WTC11 (cell line): Measurements from ENCODE around the gene C1QTNF1. TPM values are rescaled to one million over a fixed set of nuclear protein-coding genes. Genes with fewer than 3 reads are reported as not detected.

ENCODE experiments used
- ATAC-seq: fragments of 200-7000 bp; cut with Tn5 transposase; 2 replicates; pipeline ENCODE4 v1.10.0; 2021; ENCODE audit warnings: mild to moderate bottlenecking, moderate library complexity
- CTCF ChIA-PET: fragments of 300-600 bp; sonication (Branson Sonifier 250); formaldehyde crosslinking; loops from one replicate; lab custom pipeline; 2021; ENCODE audit warnings: antibody characterized with exemption; lab: Charles Lee
- POLR2A ChIA-PET: fragments of 350-600 bp; sonication (Branson Sonifier 250); formaldehyde crosslinking; loops from one replicate; lab custom pipeline; 2021; ENCODE audit warnings: antibody characterized with exemption; lab: Charles Lee
- DNase-seq: peaks from one replicate; pipeline ENCODE4 v3.0.0; 2021; ENCODE audit warnings: low spot score
- H3K27ac Mint-ChIP-seq: 2 replicates; pipeline ENCODE4 v1.8.0; 2021; ENCODE audit warnings: mixed read lengths
- H3K27me3 Mint-ChIP-seq: 2 replicates; pipeline ENCODE4 v1.8.0; 2021; ENCODE audit warnings: low read depth, mild to moderate bottlenecking, moderate library complexity, mixed read lengths
- H3K36me3 Mint-ChIP-seq: 2 replicates; pipeline ENCODE4 v1.8.0; 2021; ENCODE audit warnings: mixed read lengths
- H3K4me1 Mint-ChIP-seq: 2 replicates; pipeline ENCODE4 v1.8.0; 2022; ENCODE audit warnings: mixed read lengths
- H3K4me3 Mint-ChIP-seq: 2 replicates; pipeline ENCODE4 v1.8.0; 2021; ENCODE audit warnings: mild to moderate bottlenecking, moderate library complexity, mixed read lengths
- H3K9me3 Mint-ChIP-seq: 2 replicates; pipeline ENCODE4 v1.8.0; 2021; ENCODE audit warnings: mixed read lengths
- ATF6 ChIP-seq: sonication (generic); formaldehyde crosslinking; IDR thresholded peaks from 2 replicates; pipeline ENCODE4 v1.8.1; 2023; ENCODE audit warnings: mild to moderate bottlenecking, missing genetic modification reagents
- CREB1 ChIP-seq: sonication (generic); formaldehyde crosslinking; IDR thresholded peaks from 2 replicates; pipeline ENCODE4 v1.8.0; 2023; ENCODE audit warnings: mild to moderate bottlenecking, missing genetic modification reagents
- CTCF ChIP-seq: fragments of 200-600 bp; IDR thresholded peaks from 2 replicates; pipeline ENCODE4 v1.8.0; 2022; ENCODE audit warnings: antibody characterized with exemption
- ELF4 ChIP-seq: sonication (generic); formaldehyde crosslinking; IDR thresholded peaks from 2 replicates; pipeline ENCODE4 v1.8.1; 2022; ENCODE audit warnings: low read depth, mild to moderate bottlenecking, moderate library complexity, missing genetic modification reagents
- ESRRA ChIP-seq: sonication (generic); formaldehyde crosslinking; IDR thresholded peaks from 2 replicates; pipeline ENCODE4 v1.8.1; 2022; ENCODE audit warnings: mild to moderate bottlenecking, missing genetic modification reagents, borderline replicate concordance
- FOXK1 ChIP-seq: sonication (generic); formaldehyde crosslinking; IDR thresholded peaks from 2 replicates; pipeline ENCODE4 v1.8.0; 2022; ENCODE audit warnings: mild to moderate bottlenecking, moderate library complexity, missing genetic modification reagents
- GRHL2 ChIP-seq: fragments of 250-450 bp; sonication (Bioruptor Pico); IDR thresholded peaks from 2 replicates; pipeline ENCODE4 v1.8.0; 2022; ENCODE audit warnings: mild to moderate bottlenecking, moderate library complexity; ENCODE audit not compliant: insufficient replicate concordance, severe bottlenecking
- GTF2I ChIP-seq: fragments of 250-450 bp; sonication (Bioruptor Pico); conservative IDR thresholded peaks from 2 replicates; pipeline ENCODE4 v1.4.0; 2021; ENCODE audit warnings: mild to moderate bottlenecking
- MYBL2 ChIP-seq: sonication (generic); formaldehyde crosslinking; IDR thresholded peaks from 2 replicates; pipeline ENCODE4 v1.8.1; 2023; ENCODE audit warnings: mild to moderate bottlenecking, moderate library complexity, missing genetic modification reagents
- NR3C1 ChIP-seq: sonication (generic); formaldehyde crosslinking; conservative IDR thresholded peaks from 2 replicates; pipeline ENCODE4 v1.8.1; 2023; ENCODE audit warnings: low read depth, mild to moderate bottlenecking, missing genetic modification reagents
- OVOL2 ChIP-seq: fragments of 250-450 bp; sonication (Bioruptor Pico); IDR thresholded peaks from 2 replicates; pipeline ENCODE4 v1.9.0; 2021; ENCODE audit warnings: mild to moderate bottlenecking, borderline replicate concordance
- SP1 ChIP-seq: sonication (generic); formaldehyde crosslinking; conservative IDR thresholded peaks from 2 replicates; pipeline ENCODE4 v1.8.1; 2022; ENCODE audit warnings: missing genetic modification reagents
- TP53 ChIP-seq: sonication (generic); formaldehyde crosslinking; IDR thresholded peaks from 2 replicates; pipeline ENCODE4 v1.8.1; 2023; ENCODE audit warnings: mild to moderate bottlenecking, missing genetic modification reagents
- ZBTB21 ChIP-seq: sonication (generic); formaldehyde crosslinking; IDR thresholded peaks from 2 replicates; pipeline ENCODE4 v1.8.1; 2023; ENCODE audit warnings: mild to moderate bottlenecking, missing genetic modification reagents, borderline replicate concordance
- ZNF121 ChIP-seq: sonication (generic); formaldehyde crosslinking; IDR thresholded peaks from 2 replicates; pipeline ENCODE4 v1.8.0; 2023; ENCODE audit warnings: missing genetic modification reagents
- ZNF396 ChIP-seq: fragments of 250-450 bp; sonication (Bioruptor Pico); IDR thresholded peaks from 2 replicates; pipeline ENCODE4 v1.8.0; 2021; ENCODE audit warnings: mild to moderate bottlenecking, moderate library complexity, borderline replicate concordance
- ZNF416 ChIP-seq: fragments of 250-450 bp; sonication (Bioruptor Pico); IDR thresholded peaks from 2 replicates; pipeline ENCODE4 v1.9.0; 2021; ENCODE audit warnings: mild to moderate bottlenecking, inconsistent platforms
- total RNA-seq: library from RNA; stranded (reverse); gene quantifications from 3 replicates; pipeline ENCODE4 v1.2.3, GENCODE V29; 2021
- TF ChIP-seq, protein P1 (sequence below): sonication (generic); formaldehyde crosslinking; IDR thresholded peaks from 2 replicates; pipeline ENCODE4 v1.8.1; 2022; ENCODE audit warnings: missing genetic modification reagents, borderline replicate concordance
- TF ChIP-seq, protein P2 (sequence below): sonication (generic); formaldehyde crosslinking; IDR thresholded peaks from 2 replicates; pipeline ENCODE4 v1.8.0; 2023; ENCODE audit warnings: missing genetic modification reagents, mild to moderate bottlenecking, borderline replicate concordance

The C1QTNF1 gene
- total RNA-seq, 1 experiment from 2014 or later = 1.7 TPM

GRCh38 chr17:79085921-79086551 is 62.1 kb downstream of the C1QTNF1 start:
- ATAC-seq = no peak
- DNase-seq = no peak
- TF ChIP-seq MYBL2 (CRISPR knock-in tag) (no peak), ESRRA (no peak), CREB1 (CRISPR knock-in tag) (no peak), ZNF121 (CRISPR knock-in tag) (no peak), NR3C1 (CRISPR knock-in tag) (no peak), SP1 (no peak), GRHL2 (CRISPR knock-in tag) (no peak), TP53 (CRISPR knock-in tag) (no peak), ATF6 (no peak), ZNF396 (CRISPR knock-in tag) (no peak), OVOL2 (CRISPR knock-in tag) (no peak), ZNF416 (no peak), ZBTB21 (no peak), GTF2I (no peak)
- TF ChIP-seq, protein P1, sequence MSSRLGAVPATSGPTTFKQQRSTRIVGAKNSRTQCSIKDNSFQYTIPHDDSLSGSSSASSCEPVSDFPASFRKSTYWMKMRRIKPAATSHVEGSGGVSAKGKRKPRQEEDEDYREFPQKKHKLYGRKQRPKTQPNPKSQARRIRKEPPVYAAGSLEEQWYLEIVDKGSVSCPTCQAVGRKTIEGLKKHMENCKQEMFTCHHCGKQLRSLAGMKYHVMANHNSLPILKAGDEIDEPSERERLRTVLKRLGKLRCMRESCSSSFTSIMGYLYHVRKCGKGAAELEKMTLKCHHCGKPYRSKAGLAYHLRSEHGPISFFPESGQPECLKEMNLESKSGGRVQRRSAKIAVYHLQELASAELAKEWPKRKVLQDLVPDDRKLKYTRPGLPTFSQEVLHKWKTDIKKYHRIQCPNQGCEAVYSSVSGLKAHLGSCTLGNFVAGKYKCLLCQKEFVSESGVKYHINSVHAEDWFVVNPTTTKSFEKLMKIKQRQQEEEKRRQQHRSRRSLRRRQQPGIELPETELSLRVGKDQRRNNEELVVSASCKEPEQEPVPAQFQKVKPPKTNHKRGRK (CRISPR knock-in tag) = no peak
- TF ChIP-seq, protein P2, sequence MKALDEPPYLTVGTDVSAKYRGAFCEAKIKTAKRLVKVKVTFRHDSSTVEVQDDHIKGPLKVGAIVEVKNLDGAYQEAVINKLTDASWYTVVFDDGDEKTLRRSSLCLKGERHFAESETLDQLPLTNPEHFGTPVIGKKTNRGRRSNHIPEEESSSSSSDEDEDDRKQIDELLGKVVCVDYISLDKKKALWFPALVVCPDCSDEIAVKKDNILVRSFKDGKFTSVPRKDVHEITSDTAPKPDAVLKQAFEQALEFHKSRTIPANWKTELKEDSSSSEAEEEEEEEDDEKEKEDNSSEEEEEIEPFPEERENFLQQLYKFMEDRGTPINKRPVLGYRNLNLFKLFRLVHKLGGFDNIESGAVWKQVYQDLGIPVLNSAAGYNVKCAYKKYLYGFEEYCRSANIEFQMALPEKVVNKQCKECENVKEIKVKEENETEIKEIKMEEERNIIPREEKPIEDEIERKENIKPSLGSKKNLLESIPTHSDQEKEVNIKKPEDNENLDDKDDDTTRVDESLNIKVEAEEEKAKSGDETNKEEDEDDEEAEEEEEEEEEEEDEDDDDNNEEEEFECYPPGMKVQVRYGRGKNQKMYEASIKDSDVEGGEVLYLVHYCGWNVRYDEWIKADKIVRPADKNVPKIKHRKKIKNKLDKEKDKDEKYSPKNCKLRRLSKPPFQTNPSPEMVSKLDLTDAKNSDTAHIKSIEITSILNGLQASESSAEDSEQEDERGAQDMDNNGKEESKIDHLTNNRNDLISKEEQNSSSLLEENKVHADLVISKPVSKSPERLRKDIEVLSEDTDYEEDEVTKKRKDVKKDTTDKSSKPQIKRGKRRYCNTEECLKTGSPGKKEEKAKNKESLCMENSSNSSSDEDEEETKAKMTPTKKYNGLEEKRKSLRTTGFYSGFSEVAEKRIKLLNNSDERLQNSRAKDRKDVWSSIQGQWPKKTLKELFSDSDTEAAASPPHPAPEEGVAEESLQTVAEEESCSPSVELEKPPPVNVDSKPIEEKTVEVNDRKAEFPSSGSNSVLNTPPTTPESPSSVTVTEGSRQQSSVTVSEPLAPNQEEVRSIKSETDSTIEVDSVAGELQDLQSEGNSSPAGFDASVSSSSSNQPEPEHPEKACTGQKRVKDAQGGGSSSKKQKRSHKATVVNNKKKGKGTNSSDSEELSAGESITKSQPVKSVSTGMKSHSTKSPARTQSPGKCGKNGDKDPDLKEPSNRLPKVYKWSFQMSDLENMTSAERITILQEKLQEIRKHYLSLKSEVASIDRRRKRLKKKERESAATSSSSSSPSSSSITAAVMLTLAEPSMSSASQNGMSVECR (CRISPR knock-in tag) = no peak
- Mint-ChIP-seq H3K4me3 (no peak overlapping the region), H3K27me3 (no peaks in the 10 kb centered on the region), H3K9me3 (no peaks in the 10 kb centered on the region; the same call in 1 of the 2 replicates), H3K4me1 (no peaks in the 10 kb centered on the region), H3K27ac (no peak overlapping the region), H3K36me3 (peaks cover 14% of the 10 kb centered on the region)
- ChIA-PET CTCF (interaction anchor here (1.3 to 12.6 kb wide), 7 partner anchors 12 to 316 kb away, joined by 3 to 162 read pairs (median 14); no protein-coding TSS in a partner anchor), POLR2A (no interaction called here)

GRCh38 chr17:79086609-79087427 is 62.8 kb downstream of the C1QTNF1 start:
- ChIA-PET CTCF (interaction anchor here (0.5 to 12.6 kb wide), 47 partner anchors 11 to 622 kb away, joined by 3 to 162 read pairs (median 6); partner anchors contain the start of genes ENGASE and LGALS3BP), POLR2A (interaction anchor here (1.3 kb wide), 1 partner anchor 307 kb away, joined by 3 read pairs; no protein-coding TSS in a partner anchor)
- Mint-ChIP-seq H3K9me3 (no peaks in the 10 kb centered on the region; the same call in 1 of the 2 replicates), H3K4me3 (no peak overlapping the region), H3K36me3 (peaks cover 8% of the 10 kb centered on the region), H3K27me3 (no peaks in the 10 kb centered on the region), H3K4me1 (no peaks in the 10 kb centered on the region), H3K27ac (no peak overlapping the region)
- TF ChIP-seq TP53 (CRISPR knock-in tag) = no peak
- TF ChIP-seq CTCF = no peak
- no peak for TF ChIP-seq ELF4 (CRISPR knock-in tag)
- TF ChIP-seq FOXK1 = no peak
- no peak for TF ChIP-seq SP1
- DNase-seq (no peak), ATAC-seq (no peak)
